BLaER1 (cell line): ENCODE data around the gene UBALD1.

Experiments
- H3K27ac ChIP-seq: shearing (Covaris generic); formaldehyde crosslinking; 2 replicates; pipeline ENCODE4 v1.8.1; 2022
- H3K27me3 ChIP-seq: shearing (Covaris generic); formaldehyde crosslinking; 2 replicates; pipeline ENCODE4 v1.8.1; 2022
- H3K36me3 ChIP-seq: shearing (Covaris generic); formaldehyde crosslinking; 2 replicates; pipeline ENCODE4 v1.8.1; 2022
- H3K4me1 ChIP-seq: shearing (Covaris generic); formaldehyde crosslinking; 2 replicates; pipeline ENCODE4 v1.8.1; 2022
- H3K4me2 ChIP-seq: shearing (Covaris generic); formaldehyde crosslinking; 2 replicates; pipeline ENCODE4 v1.8.1; 2022
- H3K4me3 ChIP-seq: shearing (Covaris generic); formaldehyde crosslinking; 2 replicates; pipeline ENCODE4 v1.8.1; 2022
- H3K9ac ChIP-seq: shearing (Covaris generic); formaldehyde crosslinking; 2 replicates; pipeline ENCODE4 v1.8.1; 2022
- H3K9me3 ChIP-seq: shearing (Covaris generic); formaldehyde crosslinking; 2 replicates; pipeline ENCODE4 v1.8.1; 2022
- H4K20me1 ChIP-seq: shearing (Covaris generic); formaldehyde crosslinking; 2 replicates; pipeline ENCODE4 v1.8.1; 2022
- Cebpa-rat ChIP-seq: shearing (Covaris generic); IDR thresholded peaks from 2 replicates; pipeline ENCODE4 v1.8.1; 2022

UBALD1 gene

DNA sequence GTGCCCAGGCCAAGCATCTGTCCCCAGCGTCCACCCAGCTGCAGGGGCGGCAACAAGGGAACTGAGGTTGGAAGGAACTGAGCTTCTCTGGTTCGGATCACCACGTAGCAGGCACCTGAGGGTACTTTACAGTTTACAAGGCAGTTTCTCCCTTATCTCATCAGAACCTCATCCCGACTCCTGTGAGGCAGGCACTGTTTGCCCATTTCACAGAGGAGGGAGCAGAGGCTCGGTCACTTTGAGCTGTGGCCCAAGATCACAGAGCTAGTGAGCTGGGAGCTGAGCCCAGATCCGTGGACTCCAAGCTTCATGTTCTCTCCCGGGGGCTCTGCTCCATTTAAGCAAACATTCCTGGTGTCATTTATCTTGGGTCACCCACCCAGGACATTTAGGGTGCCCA lies 15.1 kb downstream of the UBALD1 start:
- no peak overlapping the region for H3K9ac ChIP-seq
- H3K36me3 ChIP-seq: no peaks in the 10 kb centered on the region
- peaks cover 24% of the 10 kb centered on the region for H3K4me1 ChIP-seq
- H3K27ac ChIP-seq: no peak overlapping the region
- no peak for TF ChIP-seq Cebpa-rat
- H3K4me3 ChIP-seq: no peak overlapping the region
- H3K27me3 ChIP-seq: peaks cover 10% of the 10 kb centered on the region; the same call in 1 of the 2 replicates
- peaks cover 19% of the 10 kb centered on the region for H4K20me1 ChIP-seq
- no peaks in the 10 kb centered on the region for H3K9me3 ChIP-seq
- H3K4me2 ChIP-seq: no peak overlapping the region

DNA sequence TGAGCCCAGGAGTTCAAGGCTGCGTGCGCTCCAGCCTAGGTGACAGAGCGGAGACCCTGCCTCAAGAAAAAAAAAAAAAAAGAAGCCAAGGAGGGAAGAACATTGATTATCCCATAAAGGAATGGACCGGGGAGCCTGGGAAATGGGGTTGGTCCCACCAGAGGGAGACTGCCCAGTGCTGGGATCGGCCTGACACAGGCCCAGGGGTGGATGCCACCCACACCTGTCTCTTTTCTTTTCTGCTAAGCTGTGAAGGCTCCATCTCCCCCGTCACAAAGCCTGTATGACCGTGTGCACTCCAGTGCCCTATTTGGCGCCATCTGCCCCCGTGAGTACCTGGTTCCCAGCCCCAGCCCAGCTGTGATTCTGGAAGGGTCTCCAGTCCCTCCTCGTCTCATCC lies 15.7 kb downstream of the UBALD1 start:
- no peak overlapping the region for H3K4me2 ChIP-seq
- peaks cover 14% of the 10 kb centered on the region for H4K20me1 ChIP-seq
- no peak for TF ChIP-seq Cebpa-rat
- no peak overlapping the region for H3K27ac ChIP-seq
- H3K36me3 ChIP-seq: no peaks in the 10 kb centered on the region
- H3K9me3 ChIP-seq: no peaks in the 10 kb centered on the region
- no peak overlapping the region for H3K9ac ChIP-seq
- H3K27me3 ChIP-seq: peaks cover 10% of the 10 kb centered on the region; the same call in 1 of the 2 replicates
- H3K4me3 ChIP-seq: no peak overlapping the region
- H3K4me1 ChIP-seq: peaks cover 25% of the 10 kb centered on the region

DNA sequence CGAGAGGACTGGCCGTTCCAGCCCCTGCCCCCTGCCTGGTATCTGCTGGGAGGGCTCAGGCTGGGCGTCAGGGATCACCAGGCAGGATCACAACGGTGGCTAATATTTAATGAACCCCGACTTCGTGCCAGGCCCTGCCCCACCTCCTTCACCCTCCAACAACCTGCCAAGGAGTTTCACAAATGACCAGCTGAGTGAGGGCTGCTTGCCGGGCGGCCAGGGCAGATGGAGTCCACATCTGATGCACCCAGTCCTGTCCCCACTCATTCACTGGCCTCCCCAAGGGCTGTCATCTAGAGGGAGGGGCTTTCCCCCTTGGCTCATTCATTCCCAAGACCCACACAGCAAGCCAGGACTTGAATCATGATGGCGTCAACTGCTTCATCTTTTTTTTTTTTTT lies 17.5 kb downstream of the UBALD1 start:
- TF ChIP-seq Cebpa-rat: no peak
- Histone ChIP-seq H3K4me1 (peaks cover 32% of the 10 kb centered on the region), H3K27ac (no peak overlapping the region), H3K4me3 (no peak overlapping the region), H3K9me3 (no peaks in the 10 kb centered on the region), H3K36me3 (no peaks in the 10 kb centered on the region), H4K20me1 (peaks cover 2% of the 10 kb centered on the region), H3K4me2 (no peak overlapping the region), H3K9ac (no peak overlapping the region), H3K27me3 (peaks cover 10% of the 10 kb centered on the region; the same call in 1 of the 2 replicates)

DNA sequence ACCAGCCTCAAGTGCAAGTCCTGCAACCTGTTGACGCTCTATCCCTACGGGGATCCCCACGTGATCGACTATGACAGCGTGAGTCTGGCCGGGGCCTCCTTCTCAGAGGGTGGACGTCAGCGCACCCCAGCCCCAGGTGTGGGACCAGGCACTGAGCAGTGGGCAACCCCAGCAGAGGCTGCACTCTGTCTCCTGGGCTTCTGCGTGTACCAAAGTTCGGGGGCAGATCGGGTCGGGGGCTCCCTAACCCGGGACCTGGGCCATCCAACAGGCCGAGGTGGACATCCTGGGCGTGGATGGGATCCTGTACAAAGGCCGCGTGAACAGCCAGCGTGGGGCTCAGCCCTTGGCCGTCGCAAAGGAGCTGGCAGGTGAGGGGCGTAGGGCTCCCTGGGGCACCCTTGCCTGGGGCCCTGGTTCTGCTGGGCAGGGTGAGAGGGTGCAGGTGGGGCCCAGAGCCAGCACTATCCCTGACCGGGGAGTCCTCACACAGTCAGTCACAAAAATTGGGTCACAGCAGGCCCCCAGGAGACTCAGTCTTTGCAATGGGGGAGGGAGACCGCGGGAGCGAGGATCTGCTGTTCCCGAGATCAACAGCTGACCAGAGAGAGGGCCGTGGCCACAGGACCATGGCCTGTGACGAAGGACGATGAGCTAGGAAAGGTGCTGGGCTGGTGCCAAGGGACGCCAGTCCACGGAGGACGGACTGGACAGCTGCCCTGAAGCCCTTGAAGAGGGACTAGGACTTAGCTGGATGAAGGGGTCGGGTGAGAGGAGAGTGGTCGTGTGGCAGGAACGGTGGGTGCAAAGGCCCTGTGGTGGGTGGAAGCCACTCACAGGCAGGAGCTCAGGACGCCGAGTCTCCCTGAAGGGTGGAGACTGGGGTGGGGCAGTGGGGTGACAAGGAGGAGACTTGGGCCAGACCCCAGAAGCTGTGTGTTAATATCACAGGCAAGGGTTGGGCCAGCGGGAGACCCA lies 20.0 kb downstream of the UBALD1 start:
- Histone ChIP-seq H3K27me3 (no peaks in the 10 kb centered on the region), H3K36me3 (no peaks in the 10 kb centered on the region), H3K9ac (no peak overlapping the region), H3K27ac (no peak overlapping the region), H3K4me1 (peaks cover 31% of the 10 kb centered on the region), H4K20me1 (no peaks in the 10 kb centered on the region), H3K4me3 (no peak overlapping the region), H3K4me2 (no peak overlapping the region), H3K9me3 (no peaks in the 10 kb centered on the region)
- TF ChIP-seq Cebpa-rat: no peak

DNA sequence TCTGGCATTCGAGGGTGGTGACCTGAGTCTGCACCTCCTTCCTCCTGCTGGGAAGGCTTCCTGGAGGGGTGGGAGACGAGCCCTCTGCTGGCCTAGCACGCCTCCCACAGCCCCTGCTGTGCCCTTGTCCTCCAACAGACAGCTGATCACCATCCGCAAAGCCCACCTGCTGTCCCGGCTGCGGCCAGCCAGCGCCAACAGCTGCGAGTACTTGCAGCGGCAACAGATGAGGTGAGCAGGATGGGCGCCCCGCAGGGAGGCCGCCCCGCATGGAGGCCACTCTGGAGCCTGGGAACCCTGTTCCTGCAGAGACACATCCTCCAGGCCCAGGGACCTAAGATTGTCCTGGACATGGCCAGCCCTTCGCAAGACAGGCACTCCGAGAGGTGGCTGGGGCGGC lies 21.6 kb downstream of the UBALD1 start:
- H3K27ac ChIP-seq: 0 out of 2 replicates have a peak overlapping the region, but pooled peaks have one; percentile 5
- H3K9me3 ChIP-seq: peaks cover under 1% of the 10 kb centered on the region
- no peak overlapping the region for H3K4me3 ChIP-seq
- H3K9ac ChIP-seq: no peak overlapping the region
- H3K27me3 ChIP-seq: no peaks in the 10 kb centered on the region
- no peak for TF ChIP-seq Cebpa-rat
- H3K4me2 ChIP-seq: peak overlapping the region; percentile 68
- H3K36me3 ChIP-seq: no peaks in the 10 kb centered on the region
- no peaks in the 10 kb centered on the region for H4K20me1 ChIP-seq
- H3K4me1 ChIP-seq: peaks cover 31% of the 10 kb centered on the region

DNA sequence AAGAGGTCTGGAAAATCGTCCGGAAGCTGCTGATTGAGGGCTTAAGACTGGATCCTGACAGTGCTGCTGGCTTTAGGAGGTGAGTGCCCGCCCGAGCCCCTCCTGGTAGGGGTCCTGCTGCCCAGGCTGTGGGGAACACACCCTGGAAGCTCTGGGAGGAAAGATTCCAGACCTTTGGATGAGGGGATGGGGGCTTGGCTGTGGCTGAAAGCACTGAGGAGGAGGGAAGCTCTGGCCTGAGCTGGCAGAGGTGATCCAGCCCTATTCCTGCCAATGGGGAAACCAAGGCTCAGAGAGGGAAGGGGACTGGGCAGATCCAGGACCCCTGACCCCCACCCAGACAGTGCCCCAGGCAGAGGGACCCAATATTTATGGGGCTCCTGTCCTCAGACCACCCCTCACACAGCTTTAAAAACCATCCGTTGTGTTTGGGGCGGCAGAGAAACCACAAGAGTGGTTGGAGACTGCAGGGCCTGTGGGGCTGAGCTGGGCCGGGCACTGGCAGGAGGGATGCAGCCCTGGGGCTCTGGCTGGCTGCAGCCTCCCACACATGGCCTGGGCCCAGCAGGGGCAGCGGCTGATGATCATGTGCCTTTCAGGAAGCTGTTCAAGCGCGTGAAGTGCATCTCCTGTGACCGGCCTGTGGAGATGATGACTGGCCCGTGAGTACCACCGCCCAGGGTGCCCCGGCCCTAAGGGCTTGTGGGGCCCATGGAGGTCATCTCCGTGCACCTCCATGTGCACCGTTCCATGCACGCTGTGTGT lies 22.8 kb downstream of the UBALD1 start:
- Histone ChIP-seq H3K27me3 (no peaks in the 10 kb centered on the region), H3K4me3 (no peak overlapping the region), H3K4me2 (peak overlapping the region; percentile 68), H3K9me3 (peaks cover 4% of the 10 kb centered on the region), H3K4me1 (peaks cover 31% of the 10 kb centered on the region), H3K27ac (no peak overlapping the region), H4K20me1 (no peaks in the 10 kb centered on the region), H3K36me3 (no peaks in the 10 kb centered on the region), H3K9ac (no peak overlapping the region)
- no peak for TF ChIP-seq Cebpa-rat

DNA sequence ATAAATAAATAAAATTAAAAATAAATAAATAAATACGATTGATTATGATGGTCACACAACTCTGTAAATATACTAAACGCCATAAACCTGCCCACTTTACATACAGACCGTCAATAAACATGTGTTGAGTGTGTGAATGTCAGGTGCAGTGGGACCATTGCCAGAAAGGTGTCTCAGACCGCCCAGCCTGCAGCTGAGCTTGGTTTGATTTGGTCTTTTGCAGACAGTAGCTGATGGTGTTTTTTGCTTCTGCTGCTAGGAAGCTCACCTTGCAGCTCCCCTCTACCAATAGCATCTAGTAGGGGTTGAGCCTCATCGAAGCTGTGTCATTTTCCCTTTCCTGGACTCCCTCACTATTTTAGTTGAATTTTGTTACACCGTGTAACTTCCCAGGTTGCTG lies 23.5 kb downstream of the UBALD1 start:
- Histone ChIP-seq H3K36me3 (no peaks in the 10 kb centered on the region), H3K27ac (no peak overlapping the region), H4K20me1 (no peaks in the 10 kb centered on the region), H3K27me3 (no peaks in the 10 kb centered on the region), H3K4me2 (0 out of 2 replicates have a peak overlapping the region, but pooled peaks have one; percentile 68), H3K9me3 (peaks cover 4% of the 10 kb centered on the region), H3K4me1 (peaks cover 31% of the 10 kb centered on the region), H3K9ac (no peak overlapping the region), H3K4me3 (no peak overlapping the region)
- no peak for TF ChIP-seq Cebpa-rat

DNA sequence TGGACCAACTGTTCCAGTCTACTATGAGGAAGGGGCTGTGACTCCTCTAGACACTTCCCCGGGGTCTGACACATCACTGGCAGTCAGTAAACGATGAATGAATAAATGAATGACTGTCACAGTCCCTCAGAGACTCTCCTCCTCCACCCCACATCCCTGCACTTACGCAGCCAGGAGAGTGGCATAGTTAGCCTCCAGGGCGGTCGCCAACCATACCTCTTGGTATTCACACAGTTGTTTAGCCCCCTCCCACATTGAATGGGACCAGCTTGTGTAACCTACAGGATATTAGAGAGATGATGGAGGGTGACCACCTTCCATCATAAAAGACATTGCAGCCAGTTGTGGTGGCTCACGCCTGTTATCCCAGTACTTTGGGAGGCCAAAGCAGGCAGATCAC lies 25.7 kb downstream of the UBALD1 start:
- Histone ChIP-seq H3K36me3 (no peaks in the 10 kb centered on the region), H3K9me3 (peaks cover 4% of the 10 kb centered on the region), H3K4me3 (no peak overlapping the region), H3K9ac (no peak overlapping the region), H3K4me2 (no peak overlapping the region), H3K4me1 (peaks cover 28% of the 10 kb centered on the region), H4K20me1 (no peaks in the 10 kb centered on the region), H3K27ac (no peak overlapping the region), H3K27me3 (no peaks in the 10 kb centered on the region)
- TF ChIP-seq Cebpa-rat: no peak

DNA sequence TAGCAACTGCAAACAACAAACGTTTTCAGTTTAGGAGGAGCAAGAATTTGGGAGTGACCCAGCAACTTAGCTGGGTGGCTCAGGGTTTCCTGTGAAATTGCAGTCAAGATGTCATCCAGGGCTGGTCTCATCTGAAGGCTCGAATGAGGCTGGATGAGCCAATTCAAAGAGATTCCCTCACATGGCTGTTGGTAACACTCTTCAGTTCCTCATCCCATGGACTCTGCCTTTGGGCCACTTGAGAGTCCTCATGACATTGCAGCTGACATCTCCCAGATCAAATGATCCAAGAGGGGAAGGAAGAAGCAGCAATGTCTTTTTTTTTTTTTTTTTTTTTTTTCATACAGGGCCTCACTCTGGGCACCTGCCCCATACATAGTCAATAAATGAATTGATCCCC lies 26.3 kb downstream of the UBALD1 start:
- no peak overlapping the region for H3K9ac ChIP-seq
- H3K9me3 ChIP-seq: peaks cover 4% of the 10 kb centered on the region
- no peak overlapping the region for H3K4me2 ChIP-seq
- no peaks in the 10 kb centered on the region for H4K20me1 ChIP-seq
- H3K4me3 ChIP-seq: no peak overlapping the region
- no peak overlapping the region for H3K27ac ChIP-seq
- TF ChIP-seq Cebpa-rat: no peak
- H3K36me3 ChIP-seq: no peaks in the 10 kb centered on the region
- H3K4me1 ChIP-seq: peaks cover 22% of the 10 kb centered on the region
- H3K27me3 ChIP-seq: no peaks in the 10 kb centered on the region

DNA sequence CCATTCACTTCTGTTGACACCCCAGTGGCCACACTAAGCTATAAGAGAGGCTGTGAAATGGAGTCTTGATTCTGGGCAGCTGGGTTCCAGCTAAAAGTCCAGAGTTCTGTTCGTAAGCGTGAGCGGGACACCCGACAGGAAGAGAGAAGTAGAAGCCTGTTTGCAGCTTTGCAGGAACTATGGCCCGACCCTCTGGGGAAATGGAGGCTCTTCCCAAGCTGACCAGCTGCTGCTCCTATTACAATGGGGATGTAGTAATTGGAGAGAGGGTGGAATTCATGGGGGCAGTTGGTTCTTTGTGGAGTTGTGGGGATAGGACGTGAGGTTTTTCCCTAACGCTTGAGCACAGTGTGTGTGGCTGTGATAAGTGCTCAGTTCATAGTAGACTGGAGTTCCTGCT lies 28.4 kb downstream of the UBALD1 start:
- Histone ChIP-seq H4K20me1 (no peaks in the 10 kb centered on the region), H3K27ac (no peak overlapping the region), H3K4me3 (no peak overlapping the region), H3K4me1 (peaks cover under 1% of the 10 kb centered on the region), H3K4me2 (no peak overlapping the region), H3K27me3 (no peaks in the 10 kb centered on the region), H3K9me3 (peaks cover 4% of the 10 kb centered on the region), H3K36me3 (no peaks in the 10 kb centered on the region), H3K9ac (no peak overlapping the region)
- TF ChIP-seq Cebpa-rat: no peak
